ENCODE measurements around the gene SNX14.

The SNX14 gene

DNA sequence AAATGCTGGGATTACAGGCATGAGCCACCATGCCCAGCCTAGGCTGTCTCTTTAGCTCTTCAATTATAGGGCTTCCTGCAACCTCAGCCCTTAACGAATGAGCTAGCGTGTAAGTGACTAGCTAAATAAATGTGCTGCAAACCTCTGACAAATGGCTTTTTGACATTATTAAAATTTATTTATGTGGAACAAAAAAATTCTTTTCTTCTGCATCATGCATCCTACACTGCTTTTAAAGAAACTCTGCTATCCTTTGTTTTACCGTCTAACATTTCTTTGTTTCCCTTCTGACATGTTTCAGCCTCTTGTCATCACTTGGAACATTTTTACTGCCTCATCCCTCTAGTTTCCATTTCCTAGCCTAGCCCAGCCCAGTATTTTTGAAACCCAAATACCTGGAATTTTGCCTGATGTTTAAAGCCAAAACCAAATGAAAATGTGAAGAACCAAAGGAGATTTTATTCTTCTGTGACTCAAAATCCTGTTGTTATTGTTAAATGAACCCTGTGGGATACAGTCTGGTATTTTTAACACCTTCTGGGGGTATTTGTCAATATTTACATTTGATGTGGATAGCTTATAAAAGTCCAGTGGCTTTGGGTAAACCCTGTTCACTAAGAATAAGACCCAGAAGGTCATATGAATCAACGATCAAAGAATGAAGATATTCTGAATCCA lies 134.3 kb downstream of the SNX14 start:
- no peaks in the 10 kb centered on the region for H3K27me3 ChIP-seq (replicated peaks; ENCODE audit: control insufficient read depth, insufficient read depth, low read length, poor library complexity, severe bottlenecking)
- H3K36me3 ChIP-seq (ENCODE audit: control insufficient read depth, insufficient read depth, low read length), result no peaks in the 10 kb centered on the region
- DNase-seq, result no peak
- H3K9me3 ChIP-seq (ENCODE audit: control insufficient read depth, low read length), result no peaks in the 10 kb centered on the region
- H3K4me3 ChIP-seq (ENCODE audit: insufficient read depth, low read depth, low read length, poor library complexity, severe bottlenecking), result no peak overlapping the region
- H3K27ac ChIP-seq (ENCODE audit: insufficient read depth, low read length, poor library complexity, severe bottlenecking), result no peak overlapping the region
- no peaks in the 10 kb centered on the region for H3K4me1 ChIP-seq (ENCODE audit: control insufficient read depth, insufficient read depth, low read length, poor library complexity, severe bottlenecking)

DNA sequence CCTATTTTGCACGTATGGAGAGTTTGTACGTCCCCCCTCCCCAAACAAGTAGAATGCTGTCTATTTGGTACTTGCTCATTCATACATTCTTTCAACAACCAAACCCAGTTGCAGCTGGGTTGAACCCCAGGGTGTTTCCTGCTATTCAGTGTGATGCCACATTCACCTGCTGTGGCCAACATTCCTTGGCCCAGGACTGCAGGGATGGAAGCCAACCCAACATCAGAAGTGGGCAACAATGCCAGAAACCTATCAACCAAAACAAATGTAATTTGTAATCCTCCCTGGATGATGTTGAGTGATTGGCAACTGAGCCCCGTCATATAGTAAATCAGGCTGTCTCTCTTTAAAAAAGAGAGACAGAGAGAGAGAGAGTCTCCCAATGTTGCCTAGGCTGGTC lies 134.9 kb downstream of the SNX14 start:
- Histone ChIP-seq H3K36me3 (ENCODE audit: control insufficient read depth, insufficient read depth, low read length) (no peaks in the 10 kb centered on the region), H3K9me3 (ENCODE audit: control insufficient read depth, low read length) (no peaks in the 10 kb centered on the region), H3K4me1 (ENCODE audit: control insufficient read depth, insufficient read depth, low read length, poor library complexity, severe bottlenecking) (no peaks in the 10 kb centered on the region), H3K27ac (ENCODE audit: insufficient read depth, low read length, poor library complexity, severe bottlenecking) (no peak overlapping the region), H3K27me3 (replicated peaks; ENCODE audit: control insufficient read depth, insufficient read depth, low read length, poor library complexity, severe bottlenecking) (no peaks in the 10 kb centered on the region), H3K4me3 (ENCODE audit: insufficient read depth, low read depth, low read length, poor library complexity, severe bottlenecking) (no peak overlapping the region)
- no peak for DNase-seq

DNA sequence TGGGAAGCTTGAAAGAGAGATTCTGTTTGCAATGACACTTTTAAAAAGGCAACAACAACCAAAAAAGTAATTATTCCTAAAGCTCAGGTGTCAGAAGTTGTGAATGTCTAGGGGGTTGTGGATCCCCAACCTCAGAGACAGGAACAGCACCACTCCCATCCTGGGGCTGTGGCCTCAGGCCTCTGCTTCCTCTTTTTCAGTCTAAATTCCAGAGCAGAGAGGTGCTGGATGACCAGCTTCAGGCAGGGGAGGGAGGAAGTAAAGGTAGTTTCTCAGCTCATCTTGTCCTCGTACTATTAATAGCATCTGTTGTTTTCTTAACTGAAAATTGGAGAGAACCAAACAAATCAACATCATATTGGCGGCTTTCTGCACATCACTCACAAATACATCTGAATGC lies 135.5 kb downstream of the SNX14 start:
- Histone ChIP-seq H3K27me3 (replicated peaks; ENCODE audit: control insufficient read depth, insufficient read depth, low read length, poor library complexity, severe bottlenecking) (no peaks in the 10 kb centered on the region), H3K4me1 (ENCODE audit: control insufficient read depth, insufficient read depth, low read length, poor library complexity, severe bottlenecking) (no peaks in the 10 kb centered on the region), H3K4me3 (ENCODE audit: insufficient read depth, low read depth, low read length, poor library complexity, severe bottlenecking) (no peak overlapping the region), H3K9me3 (ENCODE audit: control insufficient read depth, low read length) (no peaks in the 10 kb centered on the region), H3K36me3 (ENCODE audit: control insufficient read depth, insufficient read depth, low read length) (no peaks in the 10 kb centered on the region), H3K27ac (ENCODE audit: insufficient read depth, low read length, poor library complexity, severe bottlenecking) (no peak overlapping the region)
- DNase-seq, result no peak

DNA sequence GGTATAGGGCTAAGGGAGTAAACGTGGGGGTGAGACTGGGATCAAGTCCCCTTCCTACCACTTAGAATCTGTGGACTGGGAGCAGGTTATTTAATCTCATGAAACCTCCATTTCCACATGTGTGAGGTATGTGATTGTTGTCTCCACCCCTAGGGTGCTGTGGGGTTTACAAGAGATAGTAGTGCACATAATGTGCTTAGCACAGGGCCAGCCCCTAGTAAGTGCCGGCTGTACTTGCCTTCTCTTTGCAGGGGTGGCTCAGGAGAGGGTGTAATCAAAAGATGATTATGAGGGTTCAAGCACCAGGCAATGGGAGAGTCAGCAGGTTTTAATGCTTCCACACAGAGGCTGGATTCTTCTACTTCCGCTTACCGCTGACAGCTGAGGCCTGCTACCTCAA lies 136.9 kb downstream of the SNX14 start:
- Histone ChIP-seq H3K4me1 (ENCODE audit: control insufficient read depth, insufficient read depth, low read length, poor library complexity, severe bottlenecking) (no peaks in the 10 kb centered on the region), H3K27ac (ENCODE audit: insufficient read depth, low read length, poor library complexity, severe bottlenecking) (no peak overlapping the region), H3K9me3 (ENCODE audit: control insufficient read depth, low read length) (no peaks in the 10 kb centered on the region), H3K27me3 (replicated peaks; ENCODE audit: control insufficient read depth, insufficient read depth, low read length, poor library complexity, severe bottlenecking) (no peaks in the 10 kb centered on the region), H3K36me3 (ENCODE audit: control insufficient read depth, insufficient read depth, low read length) (no peaks in the 10 kb centered on the region), H3K4me3 (ENCODE audit: insufficient read depth, low read depth, low read length, poor library complexity, severe bottlenecking) (no peak overlapping the region)
- DNase-seq, result no peak
